ENCODE data around the gene P2RY4.
"Not testable (repeated sequence)": the region's sequence is repeated elsewhere in the genome, so short reads cannot be mapped to it uniquely, and the experiment has no call there.

Gene P2RY4

DNA sequence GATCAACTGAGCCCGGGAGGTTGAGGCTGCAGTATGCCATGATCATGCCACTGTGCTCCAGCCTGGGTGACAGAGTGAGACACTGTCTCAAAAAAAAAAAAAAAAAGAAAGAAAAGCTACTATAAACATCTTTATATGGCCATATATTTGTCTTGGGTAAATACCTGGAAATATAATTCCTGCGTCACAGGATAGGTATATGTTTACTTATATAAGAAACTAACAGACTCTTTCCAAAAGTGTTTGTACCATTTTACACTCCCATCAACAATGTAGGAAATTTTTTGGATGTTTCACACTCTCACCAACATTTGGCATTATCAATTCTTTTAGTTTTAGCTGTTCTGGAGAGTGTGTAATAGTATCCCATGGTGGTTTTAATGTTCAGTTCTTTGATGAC lies 12.8 kb downstream of the P2RY4 start:
- Histone ChIP-seq H3K9ac (ENCODE audit: low read length) (no peak overlapping the region), H2BK12ac (ENCODE audit: low read length in 2 of 2) (no peak overlapping the region), H2BK5ac (ENCODE audit: low read depth, low read length, poor library complexity, severe bottlenecking) (no peak overlapping the region), H3K4me3 (ENCODE audit: insufficient read depth in 1 of 2, low read depth in 1 of 2, low read length in 2 of 2) (no peak overlapping the region), H3K79me1 (replicated peaks; ENCODE audit: low read length, poor library complexity, severe bottlenecking) (no peaks in the 10 kb centered on the region), H3K18ac (ENCODE audit: low read depth in 1 of 2, low read length in 2 of 2) (no peak overlapping the region), H3K4me2 (ENCODE audit: low read length, poor library complexity, severe bottlenecking) (no peak overlapping the region), H3K4ac (ENCODE audit: low read depth in 1 of 2, low read length in 2 of 2) (no peak overlapping the region), H2BK15ac (ENCODE audit: low read depth, poor library complexity, severe bottlenecking) (no peak overlapping the region), H3K27me3 (ENCODE audit: control insufficient read depth in 1 of 2, insufficient read depth in 1 of 2, low read length in 2 of 2) (peaks cover 0 to 15% of the 10 kb centered on the region in 2 experiments), H2AK5ac (ENCODE audit: low read length, severe bottlenecking) (no peak overlapping the region), H3K4me1 (ENCODE audit: control insufficient read depth, insufficient read depth, low read depth, low read length) (no peaks in the 10 kb centered on the region), H4K91ac (ENCODE audit: low read length) (no peak overlapping the region), H3K9me3 (ENCODE audit: control insufficient read depth, low read length) (no peaks in the 10 kb centered on the region), H3K23ac (ENCODE audit: low read length in 2 of 2) (no peak overlapping the region), H2AFZ (ENCODE audit: low read depth, low read length) (no peak overlapping the region), H3K36me3 (ENCODE audit: control insufficient read depth in 1 of 2, insufficient read depth in 2 of 2, low read depth in 1 of 2, low read length in 2 of 2) (no peaks in the 10 kb centered on the region), H3K14ac (ENCODE audit: low read length in 2 of 2) (no peak overlapping the region), H4K8ac (ENCODE audit: low read length) (no peak overlapping the region), H2BK120ac (ENCODE audit: low read depth, low read length) (no peak overlapping the region), H3K27ac (ENCODE audit: low read length, poor library complexity, severe bottlenecking) (no peak overlapping the region)
- no peak for DNase-seq
- WGBS, result 100% methylated on average over 1 of the region's 2 CpGs

DNA sequence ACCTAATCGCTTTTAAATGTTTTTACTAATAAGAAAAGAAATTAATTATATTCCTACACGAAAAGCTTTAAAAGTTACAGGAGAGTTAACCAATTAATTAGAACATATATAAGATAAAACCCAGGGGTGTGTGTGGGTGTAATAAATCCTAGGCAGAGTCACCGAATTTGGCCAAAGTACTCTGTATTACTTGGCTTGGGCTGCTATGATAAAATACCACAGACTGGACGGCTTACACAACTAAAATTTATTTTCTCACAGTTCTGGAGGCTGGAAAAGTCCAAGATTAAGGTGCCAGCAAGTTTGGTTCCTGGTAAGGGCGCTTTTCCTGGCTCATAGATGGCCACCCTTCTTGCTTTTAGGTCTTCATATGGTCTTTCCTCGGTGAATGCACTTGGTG lies 15.1 kb downstream of the P2RY4 start:
- no peak overlapping the region for H3K14ac ChIP-seq (ENCODE audit: low read length in 2 of 2)
- no peak overlapping the region for H4K8ac ChIP-seq (ENCODE audit: low read length)
- H3K4me2 ChIP-seq (ENCODE audit: low read length, poor library complexity, severe bottlenecking), result no peak overlapping the region
- H3K79me1 ChIP-seq (replicated peaks; ENCODE audit: low read length, poor library complexity, severe bottlenecking), result no peaks in the 10 kb centered on the region
- no peak overlapping the region for H3K27ac ChIP-seq (ENCODE audit: low read length, poor library complexity, severe bottlenecking)
- H3K36me3 ChIP-seq (ENCODE audit: control insufficient read depth in 1 of 2, insufficient read depth in 2 of 2, low read depth in 1 of 2, low read length in 2 of 2), result no peaks in the 10 kb centered on the region
- H3K27me3 ChIP-seq (ENCODE audit: control insufficient read depth in 1 of 2, insufficient read depth in 1 of 2, low read length in 2 of 2), result peaks cover 0 to 16% of the 10 kb centered on the region in 2 experiments
- H2BK15ac ChIP-seq (ENCODE audit: low read depth, poor library complexity, severe bottlenecking), result no peak overlapping the region
- no peak overlapping the region for H2AK5ac ChIP-seq (ENCODE audit: low read length, severe bottlenecking)
- H3K23ac ChIP-seq (ENCODE audit: low read length in 2 of 2), result no peak overlapping the region
- no peak overlapping the region for H4K91ac ChIP-seq (ENCODE audit: low read length)
- no peaks in the 10 kb centered on the region for H3K4me1 ChIP-seq (ENCODE audit: control insufficient read depth, insufficient read depth, low read depth, low read length)
- no peak for DNase-seq
- no peak overlapping the region for H3K4me3 ChIP-seq (ENCODE audit: insufficient read depth in 1 of 2, low read depth in 1 of 2, low read length in 2 of 2)
- no CpG with 5 or more reads among the region's 6 CpGs for WGBS
- H2BK120ac ChIP-seq (ENCODE audit: low read depth, low read length), result no peak overlapping the region
- no peak overlapping the region for H3K4ac ChIP-seq (ENCODE audit: low read depth in 1 of 2, low read length in 2 of 2)
- no peak overlapping the region for H2BK5ac ChIP-seq (ENCODE audit: low read depth, low read length, poor library complexity, severe bottlenecking)
- H2BK12ac ChIP-seq (ENCODE audit: low read length in 2 of 2), result no peak overlapping the region
- H3K9ac ChIP-seq (ENCODE audit: low read length), result no peak overlapping the region
- no peaks in the 10 kb centered on the region for H3K9me3 ChIP-seq (ENCODE audit: control insufficient read depth, low read length)
- no peak overlapping the region for H3K18ac ChIP-seq (ENCODE audit: low read depth in 1 of 2, low read length in 2 of 2)
- no peak overlapping the region for H2AFZ ChIP-seq (ENCODE audit: low read depth, low read length)

GRCh38 chrX:70243601-70244000 lies 16.4 kb downstream of the P2RY4 start:
- 43% methylated on average over 4 of the region's 5 CpGs for WGBS

DNA sequence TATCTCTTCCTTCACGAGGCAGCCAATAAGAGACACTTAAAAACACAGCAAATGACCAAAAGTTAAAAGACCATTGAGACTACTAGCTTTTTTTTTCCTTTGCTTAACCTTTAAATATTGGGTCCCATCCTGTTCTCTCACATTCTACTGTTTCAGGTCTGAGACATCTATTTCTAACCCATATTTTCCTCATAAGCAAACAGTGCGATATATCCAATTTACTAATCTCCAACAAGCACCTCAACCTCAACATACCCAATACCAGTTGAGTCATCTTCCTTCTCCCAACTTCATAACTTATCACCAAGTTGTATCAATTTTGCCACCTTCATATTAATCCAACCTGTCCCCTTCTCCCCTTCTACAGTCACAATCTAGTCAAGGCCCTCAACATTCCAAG lies 18.5 kb downstream of the P2RY4 start:
- H2BK15ac ChIP-seq (ENCODE audit: low read depth, poor library complexity, severe bottlenecking), result no peak overlapping the region
- H3K9ac ChIP-seq (ENCODE audit: low read length), result no peak overlapping the region
- H3K27ac ChIP-seq (ENCODE audit: low read length, poor library complexity, severe bottlenecking), result no peak overlapping the region
- no peaks in the 10 kb centered on the region for H3K36me3 ChIP-seq (ENCODE audit: control insufficient read depth in 1 of 2, insufficient read depth in 2 of 2, low read depth in 1 of 2, low read length in 2 of 2)
- 85% methylated on average over 2 of the region's 2 CpGs for WGBS
- peaks cover 0 to 37% of the 10 kb centered on the region in 2 experiments for H3K27me3 ChIP-seq (ENCODE audit: control insufficient read depth in 1 of 2, insufficient read depth in 1 of 2, low read length in 2 of 2)
- H3K23ac ChIP-seq (ENCODE audit: low read length in 2 of 2), result no peak overlapping the region
- no peak overlapping the region for H4K8ac ChIP-seq (ENCODE audit: low read length)
- H2BK120ac ChIP-seq (ENCODE audit: low read depth, low read length), result no peak overlapping the region
- no peak overlapping the region for H2BK5ac ChIP-seq (ENCODE audit: low read depth, low read length, poor library complexity, severe bottlenecking)
- no peak overlapping the region for H3K4ac ChIP-seq (ENCODE audit: low read depth in 1 of 2, low read length in 2 of 2)
- no peak overlapping the region for H3K4me3 ChIP-seq (ENCODE audit: insufficient read depth in 1 of 2, low read depth in 1 of 2, low read length in 2 of 2)
- no peaks in the 10 kb centered on the region for H3K79me1 ChIP-seq (replicated peaks; ENCODE audit: low read length, poor library complexity, severe bottlenecking)
- DNase-seq, result no peak
- no peak overlapping the region for H2AK5ac ChIP-seq (ENCODE audit: low read length, severe bottlenecking)
- H3K18ac ChIP-seq (ENCODE audit: low read depth in 1 of 2, low read length in 2 of 2), result no peak overlapping the region
- no peaks in the 10 kb centered on the region for H3K4me1 ChIP-seq (ENCODE audit: control insufficient read depth, insufficient read depth, low read depth, low read length)
- no peak overlapping the region for H4K91ac ChIP-seq (ENCODE audit: low read length)
- H3K9me3 ChIP-seq (ENCODE audit: control insufficient read depth, low read length), result no peaks in the 10 kb centered on the region
- H3K14ac ChIP-seq (ENCODE audit: low read length in 2 of 2), result no peak overlapping the region
- no peak overlapping the region for H2BK12ac ChIP-seq (ENCODE audit: low read length in 2 of 2)
- no peak overlapping the region for H2AFZ ChIP-seq (ENCODE audit: low read depth, low read length)
- H3K4me2 ChIP-seq (ENCODE audit: low read length, poor library complexity, severe bottlenecking), result no peak overlapping the region

More at GRCh38 chrX:70243601-70244000, 16.4 kb downstream of the P2RY4 start:
- not testable (repeated sequence) for H3K4me3 ChIP-seq (ENCODE audit: insufficient read depth in 1 of 2, low read depth in 1 of 2, low read length in 2 of 2); H3K4ac ChIP-seq (ENCODE audit: low read depth in 1 of 2, low read length in 2 of 2); H2BK5ac ChIP-seq (ENCODE audit: low read depth, low read length, poor library complexity, severe bottlenecking); H4K8ac ChIP-seq (ENCODE audit: low read length); H3K9ac ChIP-seq (ENCODE audit: low read length); H3K14ac ChIP-seq (ENCODE audit: low read length in 2 of 2); H2AK5ac ChIP-seq (ENCODE audit: low read length, severe bottlenecking); H3K18ac ChIP-seq (ENCODE audit: low read depth in 1 of 2, low read length in 2 of 2); H3K36me3 ChIP-seq (ENCODE audit: control insufficient read depth in 1 of 2, insufficient read depth in 2 of 2, low read depth in 1 of 2, low read length in 2 of 2); H3K79me1 ChIP-seq (replicated peaks; ENCODE audit: low read length, poor library complexity, severe bottlenecking); H2BK120ac ChIP-seq (ENCODE audit: low read depth, low read length); H3K23ac ChIP-seq (ENCODE audit: low read length in 2 of 2); H3K4me2 ChIP-seq (ENCODE audit: low read length, poor library complexity, severe bottlenecking); H3K9me3 ChIP-seq (ENCODE audit: control insufficient read depth, low read length); H3K4me1 ChIP-seq (ENCODE audit: control insufficient read depth, insufficient read depth, low read depth, low read length); DNase-seq; H2BK12ac ChIP-seq (ENCODE audit: low read length in 2 of 2); H2BK15ac ChIP-seq (ENCODE audit: low read depth, poor library complexity, severe bottlenecking); H2AFZ ChIP-seq (ENCODE audit: low read depth, low read length); H4K91ac ChIP-seq (ENCODE audit: low read length); H3K27ac ChIP-seq (ENCODE audit: low read length, poor library complexity, severe bottlenecking)
- peaks cover 0 to 25% of the 10 kb centered on the region in 2 experiments for H3K27me3 ChIP-seq (ENCODE audit: control insufficient read depth in 1 of 2, insufficient read depth in 1 of 2, low read length in 2 of 2)

All from mesenchymal stem cell (in vitro differentiated cells and primary cell).